ENCODE results near the gene SUPT6H. TPM values are rescaled to one million over a fixed set of nuclear protein-coding genes. Genes with fewer than 3 reads are reported as not detected.

SUPT6H gene
- total and polyA plus RNA-seq, 9 of the 15 experiments (the other 6 are each of a cell fraction or from before 2014, with no cell fraction given): 1.7 to 77.7 (median 49.2) TPM

DNA sequence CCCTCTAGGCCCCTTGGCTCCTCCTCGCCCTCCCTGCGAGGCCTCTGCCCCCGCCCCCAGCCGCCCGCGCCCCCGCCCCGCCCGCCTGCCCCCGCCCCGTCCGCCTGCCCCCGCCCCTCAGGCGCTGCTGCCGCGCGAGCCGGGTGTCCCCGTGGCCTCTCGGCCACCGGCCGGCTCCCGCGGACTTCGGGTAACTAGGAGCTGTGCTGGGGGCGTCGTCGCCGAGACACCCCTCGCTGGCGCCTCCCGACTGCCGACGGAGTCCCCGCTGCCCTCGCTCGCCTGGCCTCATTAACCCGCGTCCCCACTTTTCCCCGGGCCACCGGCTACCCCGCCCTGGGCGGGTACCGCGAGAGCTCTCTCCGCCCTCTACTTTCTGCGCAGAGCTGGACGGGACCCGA lies 64.2 kb downstream of the SUPT6H start, which contains the start of gene TLCD1 (continued):
- TF ChIP-seq, protein P1, sequence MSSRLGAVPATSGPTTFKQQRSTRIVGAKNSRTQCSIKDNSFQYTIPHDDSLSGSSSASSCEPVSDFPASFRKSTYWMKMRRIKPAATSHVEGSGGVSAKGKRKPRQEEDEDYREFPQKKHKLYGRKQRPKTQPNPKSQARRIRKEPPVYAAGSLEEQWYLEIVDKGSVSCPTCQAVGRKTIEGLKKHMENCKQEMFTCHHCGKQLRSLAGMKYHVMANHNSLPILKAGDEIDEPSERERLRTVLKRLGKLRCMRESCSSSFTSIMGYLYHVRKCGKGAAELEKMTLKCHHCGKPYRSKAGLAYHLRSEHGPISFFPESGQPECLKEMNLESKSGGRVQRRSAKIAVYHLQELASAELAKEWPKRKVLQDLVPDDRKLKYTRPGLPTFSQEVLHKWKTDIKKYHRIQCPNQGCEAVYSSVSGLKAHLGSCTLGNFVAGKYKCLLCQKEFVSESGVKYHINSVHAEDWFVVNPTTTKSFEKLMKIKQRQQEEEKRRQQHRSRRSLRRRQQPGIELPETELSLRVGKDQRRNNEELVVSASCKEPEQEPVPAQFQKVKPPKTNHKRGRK (tag; IDR thresholded peaks at IDR 0.05): no peak
- TF ChIP-seq ZNF561 (CRISPR knock-in tag; conservative IDR thresholded peaks at IDR 0.05) (no peak), CHD2 (IDR thresholded peaks at IDR 0.05; ENCODE audit: low read depth, low read length) (peak; percentile 93), ZNF695 (CRISPR knock-in tag; IDR thresholded peaks at IDR 0.05) (no peak), PTBP1 (IDR thresholded peaks at IDR 0.05; ENCODE audit: low read depth, low read length) (no peak; the same call in 1 of the 2 replicates), SMARCB1 (IDR thresholded peaks at IDR 0.05; ENCODE audit: insufficient read length, low read depth) (no peak), ZNF785 (CRISPR knock-in tag; IDR thresholded peaks at IDR 0.05) (no peak), NR2C2 (CRISPR knock-in tag; IDR thresholded peaks at IDR 0.05) (no peak), NR2C2 (tag; IDR thresholded peaks at IDR 0.05) (0 out of 2 replicates have a peak, but pooled peaks have one; percentile 9), SP2 (IDR thresholded peaks at IDR 0.05; ENCODE audit: extremely low read depth, low read depth, low read length, poor library complexity, severe bottlenecking) (no peak), ZNF282 (CRISPR knock-in tag; IDR thresholded peaks at IDR 0.05) (0 out of 2 replicates have a peak, but pooled peaks have one; percentile 52), CREB3 (tag; conservative IDR thresholded peaks at IDR 0.05; ENCODE audit: low read depth) (no peak), PHB2 (IDR thresholded peaks at IDR 0.05; ENCODE audit: low read depth) (no peak), RBM14 (IDR thresholded peaks at IDR 0.05; ENCODE audit: borderline replicate concordance, insufficient read depth, low read depth, low read length) (no peak), MEF2D (tag; conservative IDR thresholded peaks at IDR 0.05; ENCODE audit: low read depth) (no peak), ARHGAP35 (IDR thresholded peaks at IDR 0.05; ENCODE audit: partially characterized antibody) (peak; percentile 32), ATF1 (CRISPR knock-in tag; IDR thresholded peaks at IDR 0.05) (no peak), ATF1 (tag; IDR thresholded peaks at IDR 0.05) (no peak), SNAPC5 (CRISPR knock-in tag; IDR thresholded peaks at IDR 0.05) (no peak), ZNF644 (tag; IDR thresholded peaks at IDR 0.05; ENCODE audit: low read depth) (no peak), ZNF586 (CRISPR knock-in tag; conservative IDR thresholded peaks at IDR 0.05) (no peak), UBTF (IDR thresholded peaks at IDR 0.05; ENCODE audit: borderline replicate concordance in 1 of 2, low read depth in 2 of 2, low read length in 2 of 2) (no peak), SMAD2 (IDR thresholded peaks at IDR 0.05; ENCODE audit: low read depth, low read length) (no peak)
- TF ChIP-seq, protein P2, sequence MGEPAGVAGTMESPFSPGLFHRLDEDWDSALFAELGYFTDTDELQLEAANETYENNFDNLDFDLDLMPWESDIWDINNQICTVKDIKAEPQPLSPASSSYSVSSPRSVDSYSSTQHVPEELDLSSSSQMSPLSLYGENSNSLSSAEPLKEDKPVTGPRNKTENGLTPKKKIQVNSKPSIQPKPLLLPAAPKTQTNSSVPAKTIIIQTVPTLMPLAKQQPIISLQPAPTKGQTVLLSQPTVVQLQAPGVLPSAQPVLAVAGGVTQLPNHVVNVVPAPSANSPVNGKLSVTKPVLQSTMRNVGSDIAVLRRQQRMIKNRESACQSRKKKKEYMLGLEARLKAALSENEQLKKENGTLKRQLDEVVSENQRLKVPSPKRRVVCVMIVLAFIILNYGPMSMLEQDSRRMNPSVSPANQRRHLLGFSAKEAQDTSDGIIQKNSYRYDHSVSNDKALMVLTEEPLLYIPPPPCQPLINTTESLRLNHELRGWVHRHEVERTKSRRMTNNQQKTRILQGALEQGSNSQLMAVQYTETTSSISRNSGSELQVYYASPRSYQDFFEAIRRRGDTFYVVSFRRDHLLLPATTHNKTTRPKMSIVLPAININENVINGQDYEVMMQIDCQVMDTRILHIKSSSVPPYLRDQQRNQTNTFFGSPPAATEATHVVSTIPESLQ (CRISPR knock-in tag; IDR thresholded peaks at IDR 0.05): no peak

Data from K562 (cell line).